Ovary (tissue), 10 donors: ENCODE data around the gene POTED. TPM values are rescaled to one million over a fixed set of nuclear protein-coding genes. Genes with fewer than 3 reads are reported as not detected.
"Not testable (repeated sequence)": the region's sequence is repeated elsewhere in the genome, so short reads cannot be mapped to it uniquely, and the experiment has no call there.

Source experiments
- DNase-seq, 5 donors: peaks; one replicate each; pipeline ENCODE4 v3.0.0-alpha.2; 2019 to 2020
- H3K27ac ChIP-seq, 2 donors: fragments of 200-600 bp; one replicate each; pipeline versions ENCODE4 v1.5.1 to v1.8.0; 2019 to 2022
- H3K27me3 ChIP-seq: fragments of 200-600 bp; one replicate; pipeline ENCODE4 v1.8.0; 2022
- H3K36me3 ChIP-seq: fragments of 200-600 bp; sonication (generic); one replicate; pipeline ENCODE4 v1.5.1; 2019
- H3K4me1 ChIP-seq: one replicate; pipeline ENCODE4 v1.8.1; 2013; ENCODE audit warnings: mild to moderate bottlenecking, moderate library complexity; ENCODE audit not compliant: insufficient read depth
- H3K4me3 ChIP-seq: fragments of 200-600 bp; sonication (generic); one replicate; pipeline ENCODE4 v1.5.1; 2017
- H3K9me3 ChIP-seq, 2 donors: fragments of 200-600 bp in 1 of 2; sonication (generic) in 1 of 2; one replicate each; pipeline versions ENCODE4 v1.5.1 to v1.8.1; 2013 to 2019; ENCODE audit warnings: mild to moderate bottlenecking in 1 of 2, moderate library complexity in 1 of 2
- WGBS, 3 donors: extraction: QIAGEN DNeasy Blood & Tissue Kit in 1 of 3; methylation state at CpG; one replicate each; pipeline versions ENCODE4 v1.1.5 to v1.1.7; 2013 to 2017; 5-methylcytosine and 5-hydroxymethylcytosine counted together
- intact Hi-C, 4 donors: fragments of 100-400 bp; cut with DNase I; formaldehyde crosslinking; loops; one replicate each; pipeline versions ENCODE4 v1.11.0 to v1.15.1; 2022 to 2023
- long read RNA-seq, 3 donors: library from polyadenylated mRNA in 2 of 3; unstranded in 2 of 3; transcript quantifications; one replicate each; pipeline ENCODE4 v2.0.0 and lab custom pipeline, GENCODE V29; 2021 to 2026
- microRNA-seq, 3 donors: library from miRNA; unstranded; fragments of <30 nt; microRNA quantifications; one replicate each; pipeline versions ENCODE4 to v1.2.0, GENCODE V29; 2019 to 2020
- polyA plus RNA-seq, 2 donors: library from polyadenylated mRNA; stranded (reverse); fragments of 200-250 nt in 1 of 2; fragments of 350-450 nt in 1 of 2; fragmentation: Illumina TruSeq in 1 of 2; extraction: RNeasy Lipid Tissue Mini Kit (QIAGEN cat#74804) in 1 of 2; gene quantifications; one replicate each; pipeline ENCODE4 v1.2.3, GENCODE V29; 2013 to 2014
- small RNA-seq: library from RNA; depleted of rRNA; stranded (forward); fragments of <200 nt; gene quantifications from one replicate; pipeline ENCODE3, GENCODE V24; 2016
- total RNA-seq, 7 donors: library from RNA; depleted of rRNA in 2 of 7; stranded (reverse); fragments of >200 nt in 2 of 7; fragmentation: NEBNext Ultra II Directional in 3 of 7; extraction: Animal tissue kit (Norgen Biotek cat#: 25700) in 3 of 7; gene quantifications; one replicate each; pipeline versions ENCODE4 v1.1.0 to v1.2.4, GENCODE V29; 2016 to 2023
- donor health status: DM: no; HTN: no; CAD: no; lungs with moderate emphysema.
- donor health status: DM: no; HTN: no; CAD: no.
- donor health status: Bipolar disorder and iron deficiency.
- donor health status: DM: yes; HTN: yes; CAD: no.
- donor health status: DM: no; HTN: no; CAD: no.
- donor health status: DM: yes; HTN: yes; CAD: no.

POTED gene
- total RNA-seq (not detected), polyA plus RNA-seq (not detected)
- long read RNA-seq, donor 1: 0 reads
- long read RNA-seq, donor 2: 0 reads
- long read RNA-seq, donor 3: 0 reads

- intact Hi-C loops, H3K9me3 ChIP-seq, H3K4me3 ChIP-seq, H3K36me3 ChIP-seq, H3K4me1 ChIP-seq, H3K27me3 ChIP-seq, H3K27ac ChIP-seq, DNase-seq: not testable (repeated sequence)
- 77 to 85% methylated on average over 30 to 39 of the region's 42 CpGs; no CpG with 5 or more reads in 1 of the 3 donors for WGBS, 3 donors
Observed at GRCh38 chr21:13609477-13609876, at the start of gene POTED. Gene POTED, plus strand, starts transcription at chr21:13609777. Its CDS starts 452 bp downstream, at chr21:13610229.

- H3K4me3 ChIP-seq, H3K36me3 ChIP-seq, DNase-seq, H3K9me3 ChIP-seq, intact Hi-C loops, H3K4me1 ChIP-seq, H3K27me3 ChIP-seq, H3K27ac ChIP-seq: not testable (repeated sequence)
- 67 to 73% methylated on average over 3 of the region's 5 CpGs; no CpG with 5 or more reads in 1 of the 3 donors for WGBS, 3 donors
Observed at GRCh38 chr21:13650101-13650500, 40.5 kb downstream of the POTED start.

- H3K4me1 ChIP-seq, H3K4me3 ChIP-seq, intact Hi-C loops, H3K27ac ChIP-seq, H3K27me3 ChIP-seq, H3K36me3 ChIP-seq, H3K9me3 ChIP-seq, DNase-seq: not testable (repeated sequence)
- 72 to 96% (median 90%) methylated on average over 4 to 6 of the region's 6 CpGs for WGBS, 3 donors
Observed at GRCh38 chr21:13651746-13652145, 42.2 kb downstream of the POTED start.

Small RNA genes lying within 50 kb of the gene (microRNA-seq; reads per million reads assigned to microRNA genes)
- 0 reads per million in 3 donors for gene MIR3118-1

Small RNA genes lying within 50 kb of the gene (small RNA-seq; reads per million reads assigned to genes)
- not detected for gene AL050303.3
- gene MIR3118-1: not detected
- gene RNU6-286P: not detected
